Heart left ventricle (tissue), 16 donors: Measurements from ENCODE around the gene DAAM1. TPM values are rescaled to one million over a fixed set of nuclear protein-coding genes. Genes with fewer than 3 reads are reported as not detected.

Source experiments
- ATAC-seq, 4 donors: fragments of 200-7000 bp; cut with Tn5 transposase; one replicate each; pipeline ENCODE4 v1.9.1; 2020 to 2022; ENCODE audit warnings: moderate library complexity in 4 of 4, mild to moderate bottlenecking in 3 of 4, moderate number of reproducible peaks in 1 of 4
- DNase-seq, 5 donors: peaks; one replicate each; pipeline ENCODE4 v3.0.0-alpha.2; 2020
- H3K27ac ChIP-seq, 12 donors: fragments of 200-600 bp; sonication (generic) in 4 of 12; one replicate each; pipeline versions ENCODE4 v1.5.0 to v1.8.0; 2016 to 2022; ENCODE audit warnings: mild to moderate bottlenecking in 2 of 12
- H3K27me3 ChIP-seq, 9 donors: fragments of 200-600 bp; sonication (generic) in 2 of 9; one replicate each; pipeline versions ENCODE4 v1.5.1 to v1.8.0; 2016 to 2022; ENCODE audit warnings: mild to moderate bottlenecking in 3 of 9
- H3K36me3 ChIP-seq, 9 donors: fragments of 200-600 bp; sonication (generic) in 2 of 9; one replicate each; pipeline versions ENCODE4 v1.5.0 to v1.8.0; 2018 to 2022; ENCODE audit warnings: mild to moderate bottlenecking in 2 of 9
- H3K4me1 ChIP-seq, 12 donors: fragments of 200-600 bp; sonication (generic) in 4 of 12; one replicate each; pipeline versions ENCODE4 v1.5.0 to v1.8.0; 2016 to 2022; ENCODE audit warnings: mild to moderate bottlenecking in 3 of 12
- H3K4me3 ChIP-seq, 12 donors: fragments of 200-600 bp; sonication (generic) in 4 of 12; one replicate each; pipeline versions ENCODE4 v1.5.0 to v1.8.0; 2017 to 2022; ENCODE audit warnings: mild to moderate bottlenecking in 9 of 12, moderate library complexity in 4 of 12
- H3K9me3 ChIP-seq, 12 donors: fragments of 200-600 bp; sonication (generic) in 4 of 12; one replicate each; pipeline versions ENCODE4 v1.5.0 to v1.8.0; 2016 to 2022; ENCODE audit warnings: mild to moderate bottlenecking in 1 of 12
- POLR2A ChIP-seq, 2 donors: fragments of 450-650 bp; IDR thresholded peaks; one replicate each; pipeline ENCODE4 v1.6.1; 2017; ENCODE audit warnings: antibody characterized with exemption in 2 of 2, mild to moderate bottlenecking in 2 of 2, moderate library complexity in 2 of 2
- WGBS, 4 donors: extraction: QIAGEN DNeasy Blood & Tissue Kit in 2 of 4; methylation state at CpG; one replicate each; pipeline versions ENCODE4 v1.1.5 to v1.1.7; 2013 to 2018; 5-methylcytosine and 5-hydroxymethylcytosine counted together
- intact Hi-C, 10 donors: fragments of 100-400 bp; cut with DNase I; formaldehyde crosslinking; loops; one replicate each; pipeline versions ENCODE4 v1.11.1 to v1.14.2; 2022
- long read RNA-seq, 3 donors: library from polyadenylated mRNA; unstranded; transcript quantifications; one replicate each; pipeline ENCODE4 v2.0.0, GENCODE V29; 2020 to 2021
- polyA plus RNA-seq, 2 donors: library from polyadenylated mRNA; stranded (reverse); fragments of 200-250 nt; gene quantifications; one replicate each; pipeline ENCODE4 v1.2.3, GENCODE V29; 2013
- total RNA-seq, 9 donors: library from RNA; depleted of rRNA in 2 of 9; stranded (reverse); fragments of >200 nt in 2 of 9; fragmentation: NEBNext Ultra II Directional in 3 of 9; extraction: Animal tissue kit (Norgen Biotek cat#: 25700) in 3 of 9; gene quantifications; one replicate each; pipeline versions ENCODE4 v1.1.0 to v1.2.4, GENCODE V29; 2016 to 2023
- TF ChIP-seq, protein P1 (sequence below), 12 donors: fragments of 200-600 bp; sonication (generic) in 4 of 12; IDR thresholded peaks; one replicate each; pipeline versions ENCODE4 v1.5.0 to v1.8.0; 2018 to 2022; ENCODE audit warnings: antibody characterized with exemption in 12 of 12, mild to moderate bottlenecking in 5 of 12
- donor health status: ischemic (EF 13 %, LVEDD 7.1; RV severe dilation, severe dysfunction).
- donor health status: healthy with polysubstance abuse.
- donor health status: DM: no; HTN: yes; CAD: no.
- donor health status: DM: no; HTN: no; CAD: no.
- donor health status: ischemic (EF 25% LVEDD 6.9; RV normal size, moderate dysfunction).
- donor health status: ischemic (EF 25% LVEDD 5.7; RV mildly dilated, moderate dysfunction).
- donor health status: healthy.
- donor health status: DM: yes; HTN: yes; CAD: no.
- donor health status: ischemic (EF 35%, LVEDD 5.7; RV mildly dilated, moderate dysfunction).
- donor health status: nonischemic (EF 11% LVEDD 7.7; RV severe dilation, severe dysfunction).
- donor health status: DM: yes; HTN: yes; CAD: no.
- donor health status: PGD.
- donor health status: ischemic (EF 29% LVEDD 5.4; RV normal size, mild dysfunction).
- donor health status: nonischemic (EF 23%, LVEDD 6.1; RV moderate dilation, normal function).

The DAAM1 gene
- total RNA-seq: 10 to 100 TPM; 35.1 to 92.6 (median 68.4) TPM
- polyA plus RNA-seq: 10 to 100 TPM; 18.2 to 58.3 TPM
- long read RNA-seq, donor 1, full-length matches to known transcripts: 7 of 47 reads
- long read RNA-seq, donor 1, partial matches to known transcripts: 21 of 47 reads
- long read RNA-seq, donor 1, other reads (novel, unspliced or antisense): 19 of 47 reads
- long read RNA-seq, donor 2, full-length matches to known transcripts: 2 of 94 reads
- long read RNA-seq, donor 2, partial matches to known transcripts: 64 of 94 reads
- long read RNA-seq, donor 2, other reads (novel, unspliced or antisense): 28 of 94 reads
- long read RNA-seq, donor 3, full-length matches to known transcripts: 5 of 28 reads
- long read RNA-seq, donor 3, partial matches to known transcripts: 19 of 28 reads
- long read RNA-seq, donor 3, other reads (novel, unspliced or antisense): 4 of 28 reads

DNA sequence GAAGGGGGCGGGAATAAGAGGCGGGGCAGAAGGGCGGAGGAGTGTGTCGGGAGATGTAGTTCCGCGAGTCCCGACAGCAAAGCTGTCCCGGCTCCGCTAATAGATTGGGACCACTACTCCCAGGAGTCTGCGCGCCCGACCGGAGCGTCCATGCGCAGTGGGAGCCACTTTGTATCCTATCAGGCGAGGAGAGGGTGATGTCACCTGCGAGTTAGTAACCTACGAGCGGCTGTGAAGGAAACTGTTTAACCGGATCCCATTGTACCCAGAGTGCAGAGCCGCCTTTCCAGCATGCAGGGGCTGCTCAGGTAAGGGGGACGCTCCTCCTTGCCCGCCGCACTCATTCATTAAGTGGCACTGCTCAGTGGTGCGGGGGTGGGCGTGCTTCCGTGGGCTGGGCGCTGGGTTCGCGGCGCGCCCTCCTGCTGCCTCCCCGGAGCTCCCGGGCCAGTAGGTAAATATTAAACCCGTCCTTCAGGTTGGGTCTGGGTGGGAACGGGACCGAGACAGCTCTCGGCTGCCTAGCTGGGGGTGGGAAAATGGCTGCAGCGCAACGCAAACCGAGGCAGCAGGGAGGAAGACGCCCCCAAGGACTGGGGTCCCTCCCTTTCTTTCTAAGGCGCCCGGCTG, at the start of gene DAAM1:
TSS of gene DAAM1 (plus strand) at position 207 of the 630 bp plus-strand sequence. CDS start 74,811 bp downstream, outside the sequence.
- TF ChIP-seq POLR2A (IDR thresholded peaks at IDR 0.05): peak; percentile 96 to 99
- TF ChIP-seq, protein P1, sequence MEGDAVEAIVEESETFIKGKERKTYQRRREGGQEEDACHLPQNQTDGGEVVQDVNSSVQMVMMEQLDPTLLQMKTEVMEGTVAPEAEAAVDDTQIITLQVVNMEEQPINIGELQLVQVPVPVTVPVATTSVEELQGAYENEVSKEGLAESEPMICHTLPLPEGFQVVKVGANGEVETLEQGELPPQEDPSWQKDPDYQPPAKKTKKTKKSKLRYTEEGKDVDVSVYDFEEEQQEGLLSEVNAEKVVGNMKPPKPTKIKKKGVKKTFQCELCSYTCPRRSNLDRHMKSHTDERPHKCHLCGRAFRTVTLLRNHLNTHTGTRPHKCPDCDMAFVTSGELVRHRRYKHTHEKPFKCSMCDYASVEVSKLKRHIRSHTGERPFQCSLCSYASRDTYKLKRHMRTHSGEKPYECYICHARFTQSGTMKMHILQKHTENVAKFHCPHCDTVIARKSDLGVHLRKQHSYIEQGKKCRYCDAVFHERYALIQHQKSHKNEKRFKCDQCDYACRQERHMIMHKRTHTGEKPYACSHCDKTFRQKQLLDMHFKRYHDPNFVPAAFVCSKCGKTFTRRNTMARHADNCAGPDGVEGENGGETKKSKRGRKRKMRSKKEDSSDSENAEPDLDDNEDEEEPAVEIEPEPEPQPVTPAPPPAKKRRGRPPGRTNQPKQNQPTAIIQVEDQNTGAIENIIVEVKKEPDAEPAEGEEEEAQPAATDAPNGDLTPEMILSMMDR (IDR thresholded peaks at IDR 0.05): no peak
- Histone ChIP-seq H3K9me3 (no peaks in the 10 kb centered on the region), H3K4me3 (peak within 1 kb of the TSS; percentile 70 to 95 (median 86)), H3K27me3 (peaks cover 0 to 3% (median 0%) of the 10 kb centered on the region in 9 donors), H3K36me3 (no peaks in the 10 kb centered on the region), H3K27ac (peak within 1 kb of the TSS; percentile 87 to 97 (median 94)), H3K4me1 (peaks cover 0 to 43% (median 31%) of the 10 kb centered on the region in 12 donors)
- WGBS, 4 donors: 0 to 1% (median 0%) methylated on average over 22 to 44 of the region's 44 CpGs
- ATAC-seq (peak; percentile 97 to 99 (median 98)), DNase-seq (peak; percentile 98 to 99 (median 98))
- intact Hi-C loops: loop anchor here in 8 of 10 donors (2.0 to 10.0 kb wide), 12 partner anchors 46 to 254 kb away; no protein-coding TSS in a partner anchor

DNA sequence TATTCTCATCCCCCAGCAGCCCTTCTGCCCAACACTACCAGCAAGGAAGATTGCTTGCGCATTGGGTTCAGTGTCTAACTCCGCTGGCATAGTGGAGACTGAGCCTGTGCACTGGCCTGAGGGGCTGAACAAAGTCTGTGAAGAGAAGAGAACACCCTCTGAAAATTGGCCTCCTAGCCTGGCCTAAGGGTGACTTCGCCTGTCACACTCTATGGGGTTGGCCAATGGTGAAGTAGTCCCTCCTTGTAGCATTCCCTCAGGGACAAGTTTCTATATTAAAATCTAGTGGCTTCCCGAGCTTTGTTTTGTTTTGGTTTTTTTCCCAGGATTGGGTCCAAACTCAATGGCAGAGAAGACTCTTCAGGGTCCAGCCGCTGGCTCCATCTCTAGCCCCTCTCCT, 49.1 kb upstream of the DAAM1 start:
- no peaks in the 10 kb centered on the region for H3K9me3 ChIP-seq
- no peak for DNase-seq
- TF ChIP-seq, protein P1 (IDR thresholded peaks at IDR 0.05): no peak
- TF ChIP-seq POLR2A (IDR thresholded peaks at IDR 0.05): no peak
- 79 to 83% (median 82%) methylated on average over 5 of the region's 5 CpGs for WGBS, 4 donors
- intact Hi-C loops: loop anchor here in 2 of 10 donors (5.0 to 10.0 kb wide), 3 partner anchors 43 to 175 kb away; no protein-coding TSS in a partner anchor
- H3K27ac ChIP-seq: no peak overlapping the region
- no peaks in the 10 kb centered on the region for H3K36me3 ChIP-seq
- no peaks in the 10 kb centered on the region for H3K4me1 ChIP-seq
- ATAC-seq: peak in 2 of 4 donors; percentile 44 to 48
- H3K4me3 ChIP-seq: no peak overlapping the region
- no peaks in the 10 kb centered on the region for H3K27me3 ChIP-seq

DNA sequence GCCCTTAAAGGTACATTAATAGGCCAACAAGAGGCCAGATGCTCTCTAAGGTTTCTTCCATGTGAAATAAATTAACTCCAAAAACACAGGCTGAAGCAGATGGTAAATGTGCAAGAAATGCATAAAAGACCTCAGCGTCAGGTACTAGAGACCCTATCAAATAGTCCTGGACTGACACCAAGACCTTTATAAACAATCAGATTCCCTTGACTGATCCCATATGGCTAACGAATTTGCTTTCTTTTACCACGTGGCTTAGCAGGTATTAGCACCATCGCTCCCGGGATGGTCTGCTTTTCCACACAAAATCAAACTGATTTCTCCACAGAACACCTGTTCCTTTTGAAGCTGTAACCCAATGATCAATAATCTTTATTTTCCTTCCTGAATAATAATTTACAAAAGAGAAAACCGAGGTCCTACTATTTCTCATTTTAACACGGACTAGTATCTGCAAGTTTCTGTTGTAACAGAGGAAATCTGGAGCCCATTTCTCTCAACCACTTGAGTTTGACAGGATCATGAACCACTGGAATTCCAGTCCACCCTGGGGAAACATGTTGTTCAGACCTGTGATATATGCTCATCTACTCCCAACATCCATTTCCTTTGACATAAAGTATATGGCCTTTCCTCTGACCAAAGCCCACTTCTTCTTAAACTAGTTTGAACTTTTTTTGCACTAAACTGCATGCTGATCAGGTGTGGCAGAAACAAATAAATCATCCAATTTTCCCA, 48.2 kb upstream of the DAAM1 start:
- TF ChIP-seq, protein P1 (IDR thresholded peaks at IDR 0.05): no peak
- no peak for TF ChIP-seq POLR2A (IDR thresholded peaks at IDR 0.05)
- intact Hi-C loops: loop anchor here in 3 of 10 donors (5.0 kb wide), 2 partner anchors 42 to 47 kb away; partner anchors contain the start of gene DAAM1 (in 1 of the 3)
- Histone ChIP-seq H3K36me3 (no peaks in the 10 kb centered on the region), H3K27me3 (no peaks in the 10 kb centered on the region), H3K4me1 (no peaks in the 10 kb centered on the region), H3K4me3 (no peak overlapping the region), H3K27ac (no peak overlapping the region), H3K9me3 (no peaks in the 10 kb centered on the region)
- WGBS, 4 donors: 76 to 84% (median 79%) methylated on average over 7 of the region's 7 CpGs
- ATAC-seq (no peak), DNase-seq (no peak)
